B cell (primary cell): ENCODE data around the gene CHPT1.

Experiments
- EZH2 ChIP-seq: IDR thresholded peaks from 2 replicates; pipeline ENCODE4 v1.6.1; 2012; ENCODE audit warnings: borderline replicate concordance, low read depth, mild to moderate bottlenecking, moderate library complexity, low read length; ENCODE audit not compliant: insufficient read depth, poor library complexity, severe bottlenecking
- TF ChIP-seq, protein P1 (sequence below): fragments of 200-600 bp; IDR thresholded peaks from one replicate; pipeline ENCODE4 v1.8.0; 2022; ENCODE audit warnings: antibody characterized with exemption, mild to moderate bottlenecking

DNA sequence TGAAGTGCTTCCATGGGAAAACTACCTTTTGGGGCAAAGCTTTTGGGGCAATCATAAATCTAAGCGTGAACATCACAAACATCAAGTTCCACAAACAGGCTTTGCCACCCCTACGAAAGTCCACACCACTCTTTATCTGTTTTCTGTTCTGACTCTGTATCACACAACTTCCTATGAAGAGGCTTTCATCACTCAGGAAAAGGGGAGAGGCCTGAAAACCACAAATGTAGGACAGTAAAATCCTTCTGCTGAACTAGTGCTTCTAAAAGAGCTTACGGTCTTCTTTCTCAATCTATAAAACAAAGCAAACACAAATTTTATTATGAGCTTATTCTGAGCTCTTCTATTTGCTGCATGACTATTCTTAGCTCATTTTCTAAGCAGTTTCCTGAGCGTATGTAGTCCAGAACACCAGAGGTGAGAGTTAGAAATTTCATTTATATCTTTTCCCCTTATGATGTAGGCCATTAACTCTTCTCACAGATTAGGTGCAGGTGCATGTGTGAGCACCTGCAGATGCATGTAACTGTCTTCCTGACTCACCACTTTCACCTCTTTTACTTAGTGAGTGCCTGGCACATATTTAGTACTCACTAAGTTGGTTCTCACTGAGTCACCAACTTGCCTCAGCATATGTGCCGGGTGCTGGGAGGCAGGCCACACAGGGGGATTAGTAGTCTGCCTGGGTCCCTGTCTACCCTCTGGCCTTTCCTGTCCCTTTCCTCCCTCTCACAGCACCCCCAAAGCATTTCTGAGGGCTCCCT is 74.8 kb downstream of the CHPT1 start:
- TF ChIP-seq, protein P1, sequence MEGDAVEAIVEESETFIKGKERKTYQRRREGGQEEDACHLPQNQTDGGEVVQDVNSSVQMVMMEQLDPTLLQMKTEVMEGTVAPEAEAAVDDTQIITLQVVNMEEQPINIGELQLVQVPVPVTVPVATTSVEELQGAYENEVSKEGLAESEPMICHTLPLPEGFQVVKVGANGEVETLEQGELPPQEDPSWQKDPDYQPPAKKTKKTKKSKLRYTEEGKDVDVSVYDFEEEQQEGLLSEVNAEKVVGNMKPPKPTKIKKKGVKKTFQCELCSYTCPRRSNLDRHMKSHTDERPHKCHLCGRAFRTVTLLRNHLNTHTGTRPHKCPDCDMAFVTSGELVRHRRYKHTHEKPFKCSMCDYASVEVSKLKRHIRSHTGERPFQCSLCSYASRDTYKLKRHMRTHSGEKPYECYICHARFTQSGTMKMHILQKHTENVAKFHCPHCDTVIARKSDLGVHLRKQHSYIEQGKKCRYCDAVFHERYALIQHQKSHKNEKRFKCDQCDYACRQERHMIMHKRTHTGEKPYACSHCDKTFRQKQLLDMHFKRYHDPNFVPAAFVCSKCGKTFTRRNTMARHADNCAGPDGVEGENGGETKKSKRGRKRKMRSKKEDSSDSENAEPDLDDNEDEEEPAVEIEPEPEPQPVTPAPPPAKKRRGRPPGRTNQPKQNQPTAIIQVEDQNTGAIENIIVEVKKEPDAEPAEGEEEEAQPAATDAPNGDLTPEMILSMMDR, result no peak
- TF ChIP-seq EZH2, result no peak
